ENCODE data around the gene PDSS2. TPM values are rescaled to one million over a fixed set of nuclear protein-coding genes. Genes with fewer than 3 reads are reported as not detected.
A peak's percentile ranks its signal among the peaks of the same experiment; 100 is the strongest.

PDSS2 gene
- total RNA-seq, 1 donor = 12.5 TPM

- no peak for DNase-seq (ENCODE audit: low read depth)
- TF ChIP-seq CTCF (IDR thresholded peaks at IDR 0.05; ENCODE audit: insufficient read depth, low read depth, low read length) = no peak
Measured at GRCh38 chr6:107267006-107267405, 192.4 kb downstream of the PDSS2 start.

GRCh38 chr6:107266563-107266962 lies 192.8 kb downstream of the PDSS2 start:
- TF ChIP-seq CTCF (IDR thresholded peaks at IDR 0.05; ENCODE audit: insufficient read depth, low read depth, low read length) = no peak
- no peak overlapping the region for H3K4me3 ChIP-seq (ENCODE audit: low read depth, low read length)
- no peak for DNase-seq (ENCODE audit: low read depth)

More at GRCh38 chr6:107267006-107267405, 192.4 kb downstream of the PDSS2 start:
- no peak overlapping the region for H3K4me3 ChIP-seq (ENCODE audit: low read depth, low read length)

GRCh38 chr6:107264357-107264840 lies 195.0 kb downstream of the PDSS2 start:
- no peak for TF ChIP-seq CTCF (IDR thresholded peaks at IDR 0.05; ENCODE audit: insufficient read depth, low read depth, low read length)
- peak; percentile 67 for DNase-seq (ENCODE audit: low read depth)
- no peak overlapping the region for H3K4me3 ChIP-seq (ENCODE audit: low read depth, low read length)

GRCh38 chr6:107259951-107260350 lies 199.4 kb downstream of the PDSS2 start:
- no peak for DNase-seq (ENCODE audit: low read depth)
- no peak overlapping the region for H3K4me3 ChIP-seq (ENCODE audit: low read depth, low read length)
- TF ChIP-seq CTCF (IDR thresholded peaks at IDR 0.05; ENCODE audit: insufficient read depth, low read depth, low read length) = no peak

GRCh38 chr6:107248147-107248546 lies 211.2 kb downstream of the PDSS2 start:
- no peak for DNase-seq (ENCODE audit: low read depth)
- TF ChIP-seq CTCF (IDR thresholded peaks at IDR 0.05; ENCODE audit: insufficient read depth, low read depth, low read length) = no peak
- no peak overlapping the region for H3K4me3 ChIP-seq (ENCODE audit: low read depth, low read length)

GRCh38 chr6:107246972-107247615 lies 212.3 kb downstream of the PDSS2 start:
- no peak overlapping the region for H3K4me3 ChIP-seq (ENCODE audit: low read depth, low read length)
- no peak for TF ChIP-seq CTCF (IDR thresholded peaks at IDR 0.05; ENCODE audit: insufficient read depth, low read depth, low read length)
- DNase-seq (ENCODE audit: low read depth) = peak; percentile 58
